ENCODE measurements around the gene OCA2. TPM values are rescaled to one million over a fixed set of nuclear protein-coding genes. Genes with fewer than 3 reads are reported as not detected.

OCA2 gene
- total RNA-seq, 4 donors from 2014 or later = 0.19 to 1.1 TPM; not detected in 2

GRCh38 chr15:28079313-28079969 is 19.7 kb downstream of the OCA2 start:
- DNase-seq (ENCODE audit: low spot score) (no peak), ATAC-seq (ENCODE audit: low FRiP score) (no peak)
- no peak for TF ChIP-seq CTCF (IDR thresholded peaks at IDR 0.05)

GRCh38 chr15:28078191-28078719 is 20.9 kb downstream of the OCA2 start:
- DNase-seq (ENCODE audit: low spot score) = no peak
- TF ChIP-seq CTCF (IDR thresholded peaks at IDR 0.05) = no peak
- no peak for ATAC-seq (ENCODE audit: low FRiP score)

- no peak for DNase-seq (ENCODE audit: low spot score)
- no peak for ATAC-seq (ENCODE audit: low FRiP score)
- no peak for TF ChIP-seq CTCF (IDR thresholded peaks at IDR 0.05)
Observed at GRCh38 chr15:28075573-28075972, 23.5 kb downstream of the OCA2 start.

- DNase-seq (ENCODE audit: low spot score) (no peak), ATAC-seq (ENCODE audit: low FRiP score) (no peak)
- no peak for TF ChIP-seq CTCF (IDR thresholded peaks at IDR 0.05)
Observed at GRCh38 chr15:28068930-28069329, 30.2 kb downstream of the OCA2 start.

GRCh38 chr15:28066231-28066630 is 32.9 kb downstream of the OCA2 start:
- no peak for DNase-seq (ENCODE audit: low spot score)
- no peak for ATAC-seq (ENCODE audit: low FRiP score)
- TF ChIP-seq CTCF (IDR thresholded peaks at IDR 0.05) = no peak

GRCh38 chr15:28060005-28060404 is 39.1 kb downstream of the OCA2 start:
- no peak for ATAC-seq (ENCODE audit: low FRiP score)
- no peak for TF ChIP-seq CTCF (IDR thresholded peaks at IDR 0.05)

GRCh38 chr15:28058082-28058481 is 41.0 kb downstream of the OCA2 start:
- ATAC-seq (ENCODE audit: low FRiP score) (no peak), DNase-seq (ENCODE audit: low spot score) (no peak)
- no peak for TF ChIP-seq CTCF (IDR thresholded peaks at IDR 0.05)

More at GRCh38 chr15:28060005-28060404, 39.1 kb downstream of the OCA2 start:
- no peak for DNase-seq (ENCODE audit: low spot score)

Data from omental fat pad (tissue), 4 donors.